HepG2 (cell line): Measurements from ENCODE around the gene TXN. TPM values are rescaled to one million over a fixed set of nuclear protein-coding genes. Genes with fewer than 3 reads are reported as not detected.

ENCODE experiments used
- ARID5B ChIP-seq: IDR thresholded peaks from 2 replicates; pipeline ENCODE4 v1.4.0; 2020; ENCODE audit warnings: mild to moderate bottlenecking, missing genetic modification reagents
- CHD2 ChIP-seq: IDR thresholded peaks from 2 replicates; pipeline ENCODE4 v1.6.1; 2011; ENCODE audit warnings: low read depth, low read length, improper control_type of control experiment
- CSRNP1 ChIP-seq: sonication (generic); formaldehyde crosslinking; IDR thresholded peaks from 2 replicates; pipeline ENCODE4 v1.8.1; 2023; ENCODE audit warnings: mild to moderate bottlenecking, missing genetic modification reagents
- DMTF1 ChIP-seq: sonication (generic); formaldehyde crosslinking; IDR thresholded peaks from 2 replicates; pipeline ENCODE4 v1.4.0; 2020; ENCODE audit warnings: mild to moderate bottlenecking, missing genetic modification reagents
- EEA1 ChIP-seq: sonication (generic); formaldehyde crosslinking; IDR thresholded peaks from 2 replicates; pipeline ENCODE4 v1.5.1; 2020; ENCODE audit warnings: mild to moderate bottlenecking, missing genetic modification reagents, borderline replicate concordance
- FOXA1 ChIP-seq, 2 experiments: fragments of 450-650 bp in 1 of 2; sonication (generic) in 1 of 2; formaldehyde crosslinking in 1 of 2; IDR thresholded peaks; 2 replicates each; pipeline versions ENCODE4 v1.4.0 to v1.6.1; 2016 to 2020; ENCODE audit warnings: missing genetic modification reagents in 1 of 2
- KMT2A ChIP-seq: sonication (generic); formaldehyde crosslinking; IDR thresholded peaks from 2 replicates; pipeline ENCODE4 v1.4.0; 2020; ENCODE audit warnings: missing genetic modification reagents
- RARA ChIP-seq: IDR thresholded peaks from 2 replicates; pipeline ENCODE4 v1.6.1; 2016; ENCODE audit warnings: missing genetic modification reagents, missing compliant biosample characterization
- RFX3 ChIP-seq: IDR thresholded peaks from 2 replicates; pipeline ENCODE4 v1.6.1; 2016; ENCODE audit warnings: missing biosample characterization, missing genetic modification reagents
- TFAP4 ChIP-seq: sonication (generic); IDR thresholded peaks from 2 replicates; pipeline ENCODE4 v1.6.1; 2016; ENCODE audit warnings: low read depth, borderline replicate concordance
- THAP8 ChIP-seq: sonication (generic); formaldehyde crosslinking; IDR thresholded peaks from 2 replicates; pipeline ENCODE4 v1.5.1; 2020; ENCODE audit warnings: missing genetic modification reagents, mild to moderate bottlenecking, borderline replicate concordance
- THRA ChIP-seq: sonication (generic); formaldehyde crosslinking; IDR thresholded peaks from 2 replicates; pipeline ENCODE4 v1.4.0; 2020; ENCODE audit warnings: missing genetic modification reagents, borderline replicate concordance
- TOPORS ChIP-seq: sonication (generic); formaldehyde crosslinking; IDR thresholded peaks from 2 replicates; pipeline ENCODE4 v1.8.0; 2023; ENCODE audit warnings: mild to moderate bottlenecking, missing genetic modification reagents
- ZIK1 ChIP-seq: sonication (generic); formaldehyde crosslinking; IDR thresholded peaks from 2 replicates; pipeline ENCODE4 v1.5.0; 2020; ENCODE audit warnings: mild to moderate bottlenecking, low read depth, missing genetic modification reagents, borderline replicate concordance
- ZNF496 ChIP-seq: sonication (generic); formaldehyde crosslinking; IDR thresholded peaks from 2 replicates; pipeline ENCODE4 v1.8.1; 2023; ENCODE audit warnings: mild to moderate bottlenecking, moderate library complexity, missing genetic modification reagents; ENCODE audit not compliant: insufficient replicate concordance
- ZNF510 ChIP-seq: sonication (generic); formaldehyde crosslinking; IDR thresholded peaks from 2 replicates; pipeline ENCODE4 v1.4.0; 2020; ENCODE audit warnings: low read depth, mild to moderate bottlenecking, missing genetic modification reagents
- ZNF768 ChIP-seq: sonication (generic); formaldehyde crosslinking; IDR thresholded peaks from 2 replicates; pipeline ENCODE4 v1.4.0; 2020; ENCODE audit warnings: missing genetic modification reagents
- ZNF777 ChIP-seq: sonication (generic); formaldehyde crosslinking; IDR thresholded peaks from 2 replicates; pipeline ENCODE4 v1.4.0; 2020; ENCODE audit warnings: missing genetic modification reagents
- polyA plus RNA-seq, 8 experiments: library from polyadenylated mRNA; depleted of rRNA in 3 of 8; stranded (reverse) in 7 of 8; unstranded in 1 of 8; fragments of >200 nt; fragmentation: Illumina TruSeq in 4 of 8; extraction: Trizol in 4 of 8; gene quantifications; 2 replicates each; pipeline versions ENCODE4 v1.2.1 to v1.2.3, GENCODE V29; 2011 to 2016; ENCODE audit warnings: low read depth in 4 of 8, missing spikeins in 1 of 8, mixed read lengths in 1 of 8; ENCODE audit not compliant: insufficient read depth in 1 of 8
- total RNA-seq, 5 experiments: library from RNA; depleted of rRNA; stranded (reverse); fragments of >200 nt; fragmentation: Illumina TruSeq; extraction: Trizol; gene quantifications; 2 replicates each; pipeline ENCODE4 v1.2.3, GENCODE V29; 2016; ENCODE audit warnings: low read depth in 1 of 5

Gene TXN
- total and polyA plus RNA-seq, 2 of the 13 experiments (the other 11 are each of a cell fraction or from before 2014, with no cell fraction given): 364 to 470 TPM

GRCh38 chr9:110282018-110282738, 25.9 kb upstream of the TXN start (continued):
- TF ChIP-seq ZNF496 (CRISPR knock-in tag) (no peak), EEA1 (CRISPR knock-in tag) (no peak), DMTF1 (no peak), CHD2 (no peak), THAP8 (no peak), TOPORS (CRISPR knock-in tag) (no peak), ARID5B (CRISPR knock-in tag) (peak; percentile 39), RFX3 (no peak), ZNF510 (no peak), THRA (CRISPR knock-in tag) (no peak; the same call in 1 of the 2 replicates), RARA (peak; percentile 34; the same call in 1 of the 2 replicates), ZNF777 (CRISPR knock-in tag) (no peak), ZNF768 (no peak), FOXA1 (IDR thresholded peaks at IDR 0.05) (no peak), FOXA1 (CRISPR knock-in tag; IDR thresholded peaks at IDR 0.05) (peak; percentile 41; the same call in 1 of the 2 replicates), CSRNP1 (CRISPR knock-in tag) (no peak), KMT2A (CRISPR knock-in tag) (0 out of 2 replicates have a peak, but pooled peaks have one; percentile 29), ZIK1 (no peak), TFAP4 (no peak; the same call in 1 of the 2 replicates)
